ENCODE measurements around the gene MT1F.
"Not testable (repeated sequence)": the region's sequence is repeated elsewhere in the genome, so short reads cannot be mapped to it uniquely, and the experiment has no call there.

MT1F gene

GRCh38 chr16:56665286-56666261 is 7.8 kb downstream of the MT1F start:
- H2AFZ ChIP-seq (ENCODE audit: low read length); H3K18ac ChIP-seq (ENCODE audit: low read length); H4K91ac ChIP-seq (ENCODE audit: low read depth, low read length, poor library complexity); H3K36me3 ChIP-seq (replicated peaks in 1 of 2; ENCODE audit: control insufficient read depth in 2 of 2, insufficient read depth in 2 of 2, low read length in 2 of 2); H3K79me1 ChIP-seq (ENCODE audit: low read depth, low read length); H3K4me2 ChIP-seq (ENCODE audit: insufficient read depth, low read length, poor library complexity, severe bottlenecking); H2AK5ac ChIP-seq (ENCODE audit: low read depth, low read length); H2BK5ac ChIP-seq (ENCODE audit: low read length); H4K8ac ChIP-seq (ENCODE audit: low read depth, low read length); H3K23ac ChIP-seq (ENCODE audit: low read depth, low read length, poor library complexity); H2BK15ac ChIP-seq (ENCODE audit: low read length); H3K4me1 ChIP-seq (ENCODE audit: control insufficient read depth in 2 of 2, insufficient read depth in 1 of 2, low read depth in 1 of 2, low read length in 2 of 2); H3K4me3 ChIP-seq (ENCODE audit: low read length in 2 of 2); H3K27ac ChIP-seq (replicated peaks; ENCODE audit: low read length); H3K9ac ChIP-seq (ENCODE audit: low read depth, low read length, poor library complexity); H3K14ac ChIP-seq (ENCODE audit: low read length); H2BK12ac ChIP-seq (ENCODE audit: low read length); H3K4ac ChIP-seq (ENCODE audit: low read length); H3K9me3 ChIP-seq (replicated peaks in 1 of 2; ENCODE audit: control insufficient read depth in 2 of 2, insufficient read depth in 1 of 2, low read depth in 1 of 2, low read length in 2 of 2); H2BK120ac ChIP-seq (ENCODE audit: low read depth, low read length); DNase-seq (ENCODE audit: low spot score): not testable (repeated sequence)
- peaks cover 48 to 100% (median 98%) of the 10 kb centered on the region in 3 experiments for H3K27me3 ChIP-seq (ENCODE audit: control insufficient read depth in 3 of 3, insufficient read depth in 3 of 3, low read depth in 1 of 3, low read length in 3 of 3)
- no CpG with 5 or more reads among the region's 8 CpGs for WGBS, 2 donors (ENCODE audit: extremely low coverage in 2 of 2, insufficient read length in 2 of 2, insufficient replicate concordance in 1 of 2)

GRCh38 chr16:56667581-56668571 is 10.1 kb downstream of the MT1F start, which contains the start of gene MT1G:
Gene MT1G, minus strand, starts transcription at chr16:56668065. Its CDS starts 72 bp downstream, at chr16:56667993.
- Histone ChIP-seq H3K4me2 (ENCODE audit: insufficient read depth, low read length, poor library complexity, severe bottlenecking) (no peak within 1 kb of the TSS), H3K18ac (ENCODE audit: low read length) (no peak within 1 kb of the TSS), H3K79me1 (ENCODE audit: low read depth, low read length) (no peaks in the 10 kb centered on the region), H4K91ac (ENCODE audit: low read depth, low read length, poor library complexity) (no peak within 1 kb of the TSS), H2BK12ac (ENCODE audit: low read length) (no peak within 1 kb of the TSS), H2BK15ac (ENCODE audit: low read length) (no peak within 1 kb of the TSS), H2AK5ac (ENCODE audit: low read depth, low read length) (no peak within 1 kb of the TSS), H3K4me3 (ENCODE audit: low read length in 2 of 2) (no peak within 1 kb of the TSS), H4K8ac (ENCODE audit: low read depth, low read length) (no peak within 1 kb of the TSS), H2BK120ac (ENCODE audit: low read depth, low read length) (no peak within 1 kb of the TSS), H2AFZ (ENCODE audit: low read length) (no peak within 1 kb of the TSS), H3K23ac (ENCODE audit: low read depth, low read length, poor library complexity) (peak within 1 kb of the TSS; percentile 83), H3K36me3 (replicated peaks in 1 of 2; ENCODE audit: control insufficient read depth in 2 of 2, insufficient read depth in 2 of 2, low read length in 2 of 2) (no peaks in the 10 kb centered on the region), H3K14ac (ENCODE audit: low read length) (no peak within 1 kb of the TSS), H3K9me3 (replicated peaks in 1 of 2; ENCODE audit: control insufficient read depth in 2 of 2, insufficient read depth in 1 of 2, low read depth in 1 of 2, low read length in 2 of 2) (peaks cover 0 to 2% of the 10 kb centered on the region in 2 donors), H3K27me3 (ENCODE audit: control insufficient read depth in 3 of 3, insufficient read depth in 3 of 3, low read depth in 1 of 3, low read length in 3 of 3) (peaks cover 42 to 100% (median 97%) of the 10 kb centered on the region in 3 experiments), H2BK5ac (ENCODE audit: low read length) (no peak within 1 kb of the TSS), H3K27ac (replicated peaks; ENCODE audit: low read length) (no peak within 1 kb of the TSS), H3K4me1 (ENCODE audit: control insufficient read depth in 2 of 2, insufficient read depth in 1 of 2, low read depth in 1 of 2, low read length in 2 of 2) (no peaks in the 10 kb centered on the region), H3K4ac (ENCODE audit: low read length) (no peak within 1 kb of the TSS), H3K9ac (ENCODE audit: low read depth, low read length, poor library complexity) (no peak within 1 kb of the TSS)
- WGBS, 2 donors (ENCODE audit: extremely low coverage in 2 of 2, insufficient read length in 2 of 2, insufficient replicate concordance in 1 of 2): no CpG with 5 or more reads among the region's 46 CpGs
- no peak for DNase-seq (ENCODE audit: low spot score)

GRCh38 chr16:56669005-56669839 is 11.5 kb downstream of the MT1F start, which contains the start of gene MT1H:
Gene MT1H, plus strand, starts transcription at chr16:56669814. Its CDS starts 71 bp downstream, at chr16:56669885.
- H3K4ac ChIP-seq (ENCODE audit: low read length): no peak within 1 kb of the TSS
- no peak within 1 kb of the TSS for H2BK12ac ChIP-seq (ENCODE audit: low read length)
- H2AFZ ChIP-seq (ENCODE audit: low read length): no peak within 1 kb of the TSS
- no peak within 1 kb of the TSS for H2BK15ac ChIP-seq (ENCODE audit: low read length)
- no peak within 1 kb of the TSS for H3K4me2 ChIP-seq (ENCODE audit: insufficient read depth, low read length, poor library complexity, severe bottlenecking)
- H3K4me1 ChIP-seq (ENCODE audit: control insufficient read depth in 2 of 2, insufficient read depth in 1 of 2, low read depth in 1 of 2, low read length in 2 of 2): no peaks in the 10 kb centered on the region
- no peak within 1 kb of the TSS for H2AK5ac ChIP-seq (ENCODE audit: low read depth, low read length)
- H3K9ac ChIP-seq (ENCODE audit: low read depth, low read length, poor library complexity): no peak within 1 kb of the TSS
- no peak within 1 kb of the TSS for H3K4me3 ChIP-seq (ENCODE audit: low read length in 2 of 2)
- no peaks in the 10 kb centered on the region for H3K36me3 ChIP-seq (replicated peaks in 1 of 2; ENCODE audit: control insufficient read depth in 2 of 2, insufficient read depth in 2 of 2, low read length in 2 of 2)
- H2BK5ac ChIP-seq (ENCODE audit: low read length): no peak within 1 kb of the TSS
- H3K14ac ChIP-seq (ENCODE audit: low read length): no peak within 1 kb of the TSS
- no peak within 1 kb of the TSS for H3K27ac ChIP-seq (replicated peaks; ENCODE audit: low read length)
- no peak within 1 kb of the TSS for H4K91ac ChIP-seq (ENCODE audit: low read depth, low read length, poor library complexity)
- no peaks in the 10 kb centered on the region for H3K79me1 ChIP-seq (ENCODE audit: low read depth, low read length)
- H3K9me3 ChIP-seq (replicated peaks in 1 of 2; ENCODE audit: control insufficient read depth in 2 of 2, insufficient read depth in 1 of 2, low read depth in 1 of 2, low read length in 2 of 2): peaks cover 0 to 2% of the 10 kb centered on the region in 2 donors
- H3K23ac ChIP-seq (ENCODE audit: low read depth, low read length, poor library complexity): peak within 1 kb of the TSS; percentile 40
- no CpG with 5 or more reads among the region's 38 CpGs for WGBS, 2 donors (ENCODE audit: extremely low coverage in 2 of 2, insufficient read length in 2 of 2, insufficient replicate concordance in 1 of 2)
- peak within 1 kb of the TSS; percentile 51 for H3K18ac ChIP-seq (ENCODE audit: low read length)
- H4K8ac ChIP-seq (ENCODE audit: low read depth, low read length): no peak within 1 kb of the TSS
- no peak within 1 kb of the TSS for H2BK120ac ChIP-seq (ENCODE audit: low read depth, low read length)
- DNase-seq (ENCODE audit: low spot score): no peak
- peaks cover 42 to 100% (median 96%) of the 10 kb centered on the region in 3 experiments for H3K27me3 ChIP-seq (ENCODE audit: control insufficient read depth in 3 of 3, insufficient read depth in 3 of 3, low read depth in 1 of 3, low read length in 3 of 3)

Measured in neuronal stem cell (in vitro differentiated cells).